Naive thymus-derived CD4-positive, alpha-beta T cell (primary cell): ENCODE measurements around the gene KIAA0319L. TPM values are rescaled to one million over a fixed set of nuclear protein-coding genes. Genes with fewer than 3 reads are reported as not detected.

Source experiments
- ATAC-seq: fragments of 150-1000 bp; cut with Tn5 transposase; 2 replicates; pipeline ENCODE4 v1.10.0; 2021; ENCODE audit warnings: mild to moderate bottlenecking, moderate library complexity
- CTCF ChIA-PET: fragments of 350-600 bp; sonication (Branson Sonifier 250); formaldehyde crosslinking; loops from one replicate; lab custom pipeline; 2021; ENCODE audit warnings: antibody characterized with exemption; lab: Charles Lee
- POLR2A ChIA-PET: fragments of 350-600 bp; sonication (Branson Sonifier 250); formaldehyde crosslinking; loops from one replicate; lab custom pipeline; 2021; ENCODE audit warnings: antibody characterized with exemption, inconsistent platforms; lab: Charles Lee
- DNase-seq, 9 donors: peaks; one replicate each; pipeline versions ENCODE4 v3.0.0 to v3.0.0-alpha.2; 2020 to 2022; ENCODE audit warnings: mixed read lengths in 1 of 9
- H3K27ac ChIP-seq: one replicate; pipeline ENCODE4 v1.7.0; 2013; ENCODE audit warnings: mild to moderate bottlenecking, low read depth, low read length, moderate library complexity
- H3K27me3 ChIP-seq, 2 donors: one replicate each; pipeline ENCODE4 v1.7.0; 2013; ENCODE audit warnings: low read length in 2 of 2, mild to moderate bottlenecking in 2 of 2, moderate library complexity in 2 of 2; ENCODE audit not compliant: control insufficient read depth in 2 of 2, insufficient read depth in 2 of 2
- H3K36me3 ChIP-seq, 3 experiments: 1 replicate in 2 of 3; 2 replicates in 1 of 3; pipeline ENCODE4 v1.7.0; 2013; ENCODE audit warnings: low read length in 3 of 3, mild to moderate bottlenecking in 3 of 3, moderate library complexity in 1 of 3; ENCODE audit not compliant: insufficient read depth in 3 of 3, control insufficient read depth in 2 of 3
- H3K4me1 ChIP-seq, 2 donors: one replicate each; pipeline ENCODE4 v1.7.0; 2013; ENCODE audit warnings: low read length in 2 of 2, mild to moderate bottlenecking in 2 of 2, moderate library complexity in 1 of 2; ENCODE audit not compliant: control insufficient read depth in 2 of 2, insufficient read depth in 2 of 2
- H3K4me3 ChIP-seq: 2 replicates; pipeline ENCODE4 v1.7.0; 2013; ENCODE audit warnings: mild to moderate bottlenecking, low read length
- H3K9me3 ChIP-seq, 3 experiments: 1 replicate in 2 of 3; 2 replicates in 1 of 3; pipeline ENCODE4 v1.7.0; 2013; ENCODE audit warnings: low read length in 3 of 3; ENCODE audit not compliant: control insufficient read depth in 2 of 3
- H3K27ac Mint-ChIP-seq, 9 donors: one replicate each; pipeline ENCODE4 v1.8.0; 2020 to 2022; ENCODE audit warnings: mixed read lengths in 9 of 9, mild to moderate bottlenecking in 8 of 9, moderate library complexity in 5 of 9, inconsistent platforms in 2 of 9
- H3K27me3 Mint-ChIP-seq, 5 donors: one replicate each; pipeline ENCODE4 v1.8.0; 2021 to 2022; ENCODE audit warnings: mixed read lengths in 5 of 5, mild to moderate bottlenecking in 1 of 5
- H3K36me3 Mint-ChIP-seq, 5 donors: one replicate each; pipeline ENCODE4 v1.8.0; 2020 to 2022; ENCODE audit warnings: mixed read lengths in 5 of 5, mild to moderate bottlenecking in 3 of 5, inconsistent platforms in 1 of 5
- H3K4me1 Mint-ChIP-seq, 7 donors: one replicate each; pipeline ENCODE4 v1.8.0; 2020 to 2022; ENCODE audit warnings: mixed read lengths in 7 of 7, mild to moderate bottlenecking in 3 of 7, inconsistent platforms in 1 of 7
- H3K4me3 Mint-ChIP-seq, 10 donors: one replicate each; pipeline ENCODE4 v1.8.0; 2020 to 2022; ENCODE audit warnings: mild to moderate bottlenecking in 10 of 10, mixed read lengths in 10 of 10, moderate library complexity in 6 of 10, inconsistent platforms in 2 of 10
- H3K9me3 Mint-ChIP-seq, 11 donors: one replicate each; pipeline ENCODE4 v1.8.0; 2020 to 2022; ENCODE audit warnings: mixed read lengths in 11 of 11, mild to moderate bottlenecking in 4 of 11, inconsistent platforms in 1 of 11, moderate library complexity in 1 of 11
- intact Hi-C, 2 donors: fragments of 100-400 bp; cut with micrococcal nuclease; formaldehyde crosslinking; loops; one replicate each; pipeline ENCODE4 v1.15.1; 2023
- polyA plus RNA-seq, 2 donors: library from polyadenylated mRNA; unstranded; fragments of 300-500 nt; fragmentation: Illumina TruSeq; gene quantifications; one replicate each; pipeline ENCODE4 v1.2.3, GENCODE V29; 2021
- total RNA-seq, 6 experiments: library from RNA in 5 of 6; stranded (reverse) in 5 of 6; gene quantifications; 1 replicate in 5 of 6; 2 replicates in 1 of 6; pipeline ENCODE4 v1.2.3 and lab custom pipeline; 2021 to 2026

The KIAA0319L gene
- total and polyA plus RNA-seq, 7 experiments from 2014 or later = 22.2 to 79.7 (median 63.5) TPM

- no peak overlapping the region for H3K4me3 Mint-ChIP-seq
- intact Hi-C loops = no loop called here
These were observed 42.2 kb upstream of the KIAA0319L start for GRCh38 chr1:35599411-35599810.

GRCh38 chr1:35598895-35599294, 41.7 kb upstream of the KIAA0319L start:
- H3K9me3 Mint-ChIP-seq = no peaks in the 10 kb centered on the region
- ChIA-PET POLR2A (no interaction called here), CTCF (interaction anchor here (0.6 kb wide), 1 partner anchor 85 kb away, joined by 4 read pairs; no protein-coding TSS in a partner anchor)
- Histone ChIP-seq H3K27me3 (no peaks in the 10 kb centered on the region), H3K4me3 (no peak overlapping the region), H3K36me3 (peaks cover 4 to 27% (median 11%) of the 10 kb centered on the region in 3 experiments), H3K9me3 (no peaks in the 10 kb centered on the region), H3K27ac (no peak overlapping the region), H3K4me1 (no peaks in the 10 kb centered on the region)
- DNase-seq (no peak), ATAC-seq (no peak)
- H3K4me3 Mint-ChIP-seq = no peak overlapping the region
- H3K27ac Mint-ChIP-seq = no peak overlapping the region
- H3K27me3 Mint-ChIP-seq = no peaks in the 10 kb centered on the region
- peaks cover 5 to 13% (median 8%) of the 10 kb centered on the region in 5 donors for H3K36me3 Mint-ChIP-seq
- H3K4me1 Mint-ChIP-seq = peaks cover 0 to 4% (median 0%) of the 10 kb centered on the region in 7 donors
- intact Hi-C loops = no loop called here

More at GRCh38 chr1:35599411-35599810, 42.2 kb upstream of the KIAA0319L start:
- CTCF ChIA-PET = interaction anchor here (0.6 kb wide), 1 partner anchor 86 kb away, joined by 4 read pairs; no protein-coding TSS in a partner anchor
- Mint-ChIP-seq H3K27me3 (no peaks in the 10 kb centered on the region), H3K4me1 (peaks cover 0 to 2% (median 0%) of the 10 kb centered on the region in 7 donors), H3K36me3 (peaks cover 5 to 18% (median 10%) of the 10 kb centered on the region in 5 donors), H3K9me3 (no peaks in the 10 kb centered on the region), H3K27ac (no peak overlapping the region)
- H3K36me3 ChIP-seq = peaks cover 4 to 32% (median 11%) of the 10 kb centered on the region in 3 experiments
- no peaks in the 10 kb centered on the region for H3K4me1 ChIP-seq
- POLR2A ChIA-PET = no interaction called here
- H3K27me3 ChIP-seq = no peaks in the 10 kb centered on the region
- no peak overlapping the region for H3K4me3 ChIP-seq
- no peaks in the 10 kb centered on the region for H3K9me3 ChIP-seq
- no peak for ATAC-seq
- no peak for DNase-seq
- no peak overlapping the region for H3K27ac ChIP-seq

GRCh38 chr1:35597870-35598269, 40.7 kb upstream of the KIAA0319L start:
- H3K9me3 ChIP-seq = no peaks in the 10 kb centered on the region
- CTCF ChIA-PET = no interaction called here
- DNase-seq (no peak), ATAC-seq (no peak)
- H3K27ac ChIP-seq = no peak overlapping the region
- Mint-ChIP-seq H3K4me1 (peaks cover 0 to 13% (median 2%) of the 10 kb centered on the region in 7 donors), H3K4me3 (no peak overlapping the region), H3K36me3 (peaks cover 0 to 7% (median 5%) of the 10 kb centered on the region in 5 donors), H3K27ac (peak overlapping the region in 1 of 9 donors; percentile 26), H3K27me3 (no peaks in the 10 kb centered on the region), H3K9me3 (no peaks in the 10 kb centered on the region)
- H3K27me3 ChIP-seq = no peaks in the 10 kb centered on the region
- POLR2A ChIA-PET = no interaction called here
- no peak overlapping the region for H3K4me3 ChIP-seq
- intact Hi-C loops = no loop called here
- H3K4me1 ChIP-seq = peaks cover 0 to 7% of the 10 kb centered on the region in 2 donors
- H3K36me3 ChIP-seq = peaks cover 1 to 17% (median 3%) of the 10 kb centered on the region in 3 experiments

- H3K4me1 ChIP-seq = peaks cover 0 to 11% of the 10 kb centered on the region in 2 donors
- no peaks in the 10 kb centered on the region for H3K27me3 Mint-ChIP-seq
- H3K9me3 Mint-ChIP-seq = no peaks in the 10 kb centered on the region
- H3K27me3 ChIP-seq = no peaks in the 10 kb centered on the region
- ATAC-seq = no peak
- H3K27ac Mint-ChIP-seq = peak overlapping the region in 2 of 9 donors; percentile 2 to 30
- peaks cover 0 to 13% (median 5%) of the 10 kb centered on the region in 5 donors for H3K36me3 Mint-ChIP-seq
- H3K4me3 ChIP-seq = no peak overlapping the region
- H3K4me3 Mint-ChIP-seq = no peak overlapping the region
- DNase-seq = no peak
- intact Hi-C loops = no loop called here
- ChIA-PET POLR2A (no interaction called here), CTCF (no interaction called here)
- no peak overlapping the region for H3K27ac ChIP-seq
- no peaks in the 10 kb centered on the region for H3K9me3 ChIP-seq
- H3K4me1 Mint-ChIP-seq = peaks cover 0 to 16% (median 9%) of the 10 kb centered on the region in 7 donors
- H3K36me3 ChIP-seq = no peaks in the 10 kb centered on the region
These were observed 38.5 kb upstream of the KIAA0319L start for GRCh38 chr1:35595684-35596083.

GRCh38 chr1:35594005-35594760, 37.0 kb upstream of the KIAA0319L start:
- no peak overlapping the region for H3K4me3 Mint-ChIP-seq

GRCh38 chr1:35592991-35593769, 36.0 kb upstream of the KIAA0319L start:
- Histone ChIP-seq H3K9me3 (no peaks in the 10 kb centered on the region), H3K36me3 (no peaks in the 10 kb centered on the region), H3K27ac (no peak overlapping the region), H3K4me3 (no peak overlapping the region), H3K27me3 (no peaks in the 10 kb centered on the region), H3K4me1 (peaks cover 0 to 11% of the 10 kb centered on the region in 2 donors)
- intact Hi-C loops = no loop called here
- Mint-ChIP-seq H3K9me3 (no peaks in the 10 kb centered on the region), H3K4me3 (peak overlapping the region in 1 of 10 donors; percentile 33), H3K4me1 (peaks cover 0 to 16% (median 9%) of the 10 kb centered on the region in 7 donors), H3K27ac (peak overlapping the region in 5 of 9 donors; percentile 27 to 62 (median 46)), H3K27me3 (no peaks in the 10 kb centered on the region), H3K36me3 (peaks cover 0 to 15% (median 3%) of the 10 kb centered on the region in 5 donors)
- CTCF ChIA-PET = no interaction called here
- ATAC-seq = no peak
- no peak for DNase-seq
- POLR2A ChIA-PET = no interaction called here

More at GRCh38 chr1:35594005-35594760, 37.0 kb upstream of the KIAA0319L start:
- no peaks in the 10 kb centered on the region for H3K9me3 ChIP-seq
- ATAC-seq = no peak
- H3K27ac ChIP-seq = no peak overlapping the region
- Mint-ChIP-seq H3K27ac (peak overlapping the region in 2 of 9 donors; percentile 1 to 48), H3K27me3 (no peaks in the 10 kb centered on the region), H3K4me1 (peaks cover 0 to 16% (median 9%) of the 10 kb centered on the region in 7 donors), H3K9me3 (no peaks in the 10 kb centered on the region), H3K36me3 (peaks cover 0 to 15% (median 5%) of the 10 kb centered on the region in 5 donors)
- intact Hi-C loops = no loop called here
- peaks cover 0 to 11% of the 10 kb centered on the region in 2 donors for H3K4me1 ChIP-seq
- DNase-seq = no peak
- no peaks in the 10 kb centered on the region for H3K36me3 ChIP-seq
- no peak overlapping the region for H3K4me3 ChIP-seq
- no peaks in the 10 kb centered on the region for H3K27me3 ChIP-seq
- ChIA-PET CTCF (no interaction called here), POLR2A (no interaction called here)
